K562 (cell line): ENCODE results near the gene MON2. TPM values are rescaled to one million over a fixed set of nuclear protein-coding genes. Genes with fewer than 3 reads are reported as not detected.
A peak's percentile ranks its signal among the peaks of the same experiment; 100 is the strongest.

ENCODE experiments used
- CAMTA2 ChIP-seq: fragments of 250-450 bp; sonication (Bioruptor Pico); conservative IDR thresholded peaks from 2 replicates; pipeline ENCODE4 v1.5.1; 2022
- KDM5B ChIP-seq: fragments of 200-600 bp; sonication (generic); IDR thresholded peaks from 2 replicates; pipeline ENCODE4 v1.6.1; 2012; ENCODE audit warnings: low read depth, mild to moderate bottlenecking, moderate library complexity, low read length, control low read depth, inconsistent platforms; ENCODE audit not compliant: insufficient replicate concordance
- LARP7 ChIP-seq: fragments of 450-650 bp; IDR thresholded peaks from 2 replicates; pipeline ENCODE4 v1.6.1; 2016
- MCM3 ChIP-seq: fragments of 450-650 bp; IDR thresholded peaks from 2 replicates; pipeline ENCODE4 v1.6.1; 2016
- PHTF2 ChIP-seq: fragments of 250-450 bp; sonication (Bioruptor Pico); IDR thresholded peaks from 2 replicates; pipeline ENCODE4 v1.5.0; 2021; ENCODE audit warnings: mild to moderate bottlenecking
- POU5F1 ChIP-seq: fragments of 150-350 bp; IDR thresholded peaks from 2 replicates; pipeline ENCODE4 v1.6.1; 2014; ENCODE audit warnings: borderline replicate concordance, low read length, low read depth, mild to moderate bottlenecking; ENCODE audit not compliant: partially characterized antibody
- PPARD ChIP-seq: fragments of 250-450 bp; sonication (Bioruptor Pico); IDR thresholded peaks from 2 replicates; pipeline ENCODE4 v1.8.0; 2022; ENCODE audit warnings: inconsistent platforms, mild to moderate bottlenecking, moderate library complexity
- RBM15 ChIP-seq: fragments of 200-400 bp; formaldehyde crosslinking; IDR thresholded peaks from 2 replicates; pipeline ENCODE4 v1.6.1; 2018; ENCODE audit warnings: mild to moderate bottlenecking, low read length, moderate library complexity; ENCODE audit not compliant: insufficient read depth
- STAT5A ChIP-seq: IDR thresholded peaks from 2 replicates; pipeline ENCODE4 v1.6.1; 2012; ENCODE audit warnings: low read length, inconsistent platforms, borderline replicate concordance
- ZNF551 ChIP-seq: fragments of 250-450 bp; sonication (Bioruptor Pico); IDR thresholded peaks from 2 replicates; pipeline ENCODE4 v1.5.0; 2021; ENCODE audit warnings: mild to moderate bottlenecking, moderate library complexity
- ZNF561 ChIP-seq: fragments of 450-650 bp; formaldehyde crosslinking; conservative IDR thresholded peaks from 2 replicates; pipeline ENCODE4 v1.4.0; 2020; ENCODE audit warnings: mild to moderate bottlenecking, moderate library complexity
- ZSCAN29 ChIP-seq: fragments of 450-650 bp; IDR thresholded peaks from 2 replicates; pipeline ENCODE4 v1.6.1; 2017
- polyA plus RNA-seq, 8 experiments: library from polyadenylated mRNA; depleted of rRNA in 4 of 8; stranded (reverse) in 5 of 8; unstranded in 3 of 8; fragments of >200 nt; fragmentation: Nextera tagmentation in 2 of 8; fragmentation: Illumina TruSeq in 1 of 8; extraction: Ambion mirVana in 2 of 8; extraction: Trizol in 1 of 8; gene quantifications; 2 replicates each; pipeline versions ENCODE4 v1.2.1 to v1.2.3, GENCODE V29; 2011 to 2014; ENCODE audit warnings: inconsistent platforms in 1 of 8, missing spikeins in 1 of 8
- total RNA-seq, 7 experiments: library from RNA; depleted of rRNA in 6 of 7; stranded (reverse); fragments of >200 nt in 6 of 7; fragmentation: Illumina TruSeq in 2 of 7; extraction: Trizol in 2 of 7; gene quantifications; 2 replicates each; pipeline versions ENCODE4 v1.2.1 to v1.2.3, GENCODE V29; 2011 to 2021; ENCODE audit warnings: low replicate concordance in 1 of 7
- TF ChIP-seq, protein P1 (sequence below): IDR thresholded peaks from 2 replicates; pipeline ENCODE4 v1.6.1; 2011; ENCODE audit warnings: borderline replicate concordance, low read depth, mild to moderate bottlenecking, moderate library complexity, low read length; ENCODE audit not compliant: insufficient read depth, poor library complexity, severe bottlenecking
- TF ChIP-seq, protein P2 (sequence below): fragments of 450-650 bp; IDR thresholded peaks from 2 replicates; pipeline ENCODE4 v1.6.1; 2016; ENCODE audit warnings: antibody characterized with exemption
- TF ChIP-seq, protein P3 (sequence below): sonication (generic); formaldehyde crosslinking; IDR thresholded peaks from 2 replicates; pipeline ENCODE4 v1.8.0; 2022; ENCODE audit warnings: mild to moderate bottlenecking, missing genetic modification reagents, borderline replicate concordance
- TF ChIP-seq, protein P4 (sequence below): fragments of 250-450 bp; sonication (Bioruptor Pico); IDR thresholded peaks from 2 replicates; pipeline ENCODE4 v1.5.0; 2020; ENCODE audit warnings: mild to moderate bottlenecking
- TF ChIP-seq, protein P5 (sequence below): IDR thresholded peaks from 2 replicates; pipeline ENCODE4 v1.6.1; 2011; ENCODE audit not compliant: insufficient read length; ENCODE audit errors: extremely low read depth
- TF ChIP-seq, protein P6 (sequence below): IDR thresholded peaks from 2 replicates; pipeline ENCODE4 v1.6.1; 2016; ENCODE audit warnings: missing genetic modification characterization, missing compliant biosample characterization

The MON2 gene
- total and polyA plus RNA-seq, 9 of the 15 experiments (the other 6 are each of a cell fraction or from before 2014, with no cell fraction given): 3.6 to 31.6 (median 16.8) TPM

DNA sequence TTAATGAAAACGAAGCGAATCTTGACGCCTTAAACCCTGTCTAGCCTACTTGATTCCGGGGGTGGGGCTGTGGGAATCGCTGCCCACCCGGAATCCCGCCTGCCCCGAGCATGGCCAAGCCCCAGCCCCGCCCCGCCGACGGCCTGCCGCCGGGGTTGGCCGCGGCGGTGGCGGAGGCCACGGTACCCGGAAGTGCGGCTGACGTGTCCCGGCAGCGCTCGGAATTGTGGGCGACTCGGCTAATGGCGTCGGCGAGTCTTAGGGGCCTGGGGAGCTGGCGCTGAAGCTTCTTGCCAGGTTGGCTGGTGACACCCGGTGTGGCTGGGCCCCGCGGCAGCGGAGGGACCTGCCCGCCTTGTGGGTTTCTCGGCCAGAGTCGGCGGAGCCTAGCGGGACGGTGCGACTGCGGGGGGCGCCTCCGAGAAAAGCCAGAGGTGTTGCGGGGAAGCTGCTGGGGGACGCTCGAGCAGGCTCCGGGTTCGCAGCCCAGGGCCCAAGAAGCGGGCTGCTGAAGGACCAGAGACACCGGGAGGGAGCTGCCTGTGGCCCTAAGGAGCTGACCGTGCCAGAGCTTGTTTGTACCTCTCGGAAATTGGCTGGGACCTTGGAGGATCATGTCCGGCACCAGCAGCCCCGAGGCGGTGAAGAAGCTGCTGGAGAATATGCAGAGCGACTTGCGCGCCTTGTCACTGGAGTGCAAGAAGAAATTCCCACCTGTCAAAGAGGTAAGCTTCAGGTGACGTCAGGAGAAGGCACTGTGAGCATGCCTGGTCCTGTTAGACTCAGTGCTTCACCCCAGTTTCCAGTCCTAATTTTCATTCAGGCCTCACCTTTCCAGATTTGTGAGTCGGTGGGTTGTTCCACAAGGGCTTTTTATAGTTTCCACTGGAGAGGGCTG lies at the start of gene MON2 (continued):
- TF ChIP-seq, protein P1, sequence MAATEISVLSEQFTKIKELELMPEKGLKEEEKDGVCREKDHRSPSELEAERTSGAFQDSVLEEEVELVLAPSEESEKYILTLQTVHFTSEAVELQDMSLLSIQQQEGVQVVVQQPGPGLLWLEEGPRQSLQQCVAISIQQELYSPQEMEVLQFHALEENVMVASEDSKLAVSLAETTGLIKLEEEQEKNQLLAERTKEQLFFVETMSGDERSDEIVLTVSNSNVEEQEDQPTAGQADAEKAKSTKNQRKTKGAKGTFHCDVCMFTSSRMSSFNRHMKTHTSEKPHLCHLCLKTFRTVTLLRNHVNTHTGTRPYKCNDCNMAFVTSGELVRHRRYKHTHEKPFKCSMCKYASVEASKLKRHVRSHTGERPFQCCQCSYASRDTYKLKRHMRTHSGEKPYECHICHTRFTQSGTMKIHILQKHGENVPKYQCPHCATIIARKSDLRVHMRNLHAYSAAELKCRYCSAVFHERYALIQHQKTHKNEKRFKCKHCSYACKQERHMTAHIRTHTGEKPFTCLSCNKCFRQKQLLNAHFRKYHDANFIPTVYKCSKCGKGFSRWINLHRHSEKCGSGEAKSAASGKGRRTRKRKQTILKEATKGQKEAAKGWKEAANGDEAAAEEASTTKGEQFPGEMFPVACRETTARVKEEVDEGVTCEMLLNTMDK: no peak
- TF ChIP-seq, protein P2, sequence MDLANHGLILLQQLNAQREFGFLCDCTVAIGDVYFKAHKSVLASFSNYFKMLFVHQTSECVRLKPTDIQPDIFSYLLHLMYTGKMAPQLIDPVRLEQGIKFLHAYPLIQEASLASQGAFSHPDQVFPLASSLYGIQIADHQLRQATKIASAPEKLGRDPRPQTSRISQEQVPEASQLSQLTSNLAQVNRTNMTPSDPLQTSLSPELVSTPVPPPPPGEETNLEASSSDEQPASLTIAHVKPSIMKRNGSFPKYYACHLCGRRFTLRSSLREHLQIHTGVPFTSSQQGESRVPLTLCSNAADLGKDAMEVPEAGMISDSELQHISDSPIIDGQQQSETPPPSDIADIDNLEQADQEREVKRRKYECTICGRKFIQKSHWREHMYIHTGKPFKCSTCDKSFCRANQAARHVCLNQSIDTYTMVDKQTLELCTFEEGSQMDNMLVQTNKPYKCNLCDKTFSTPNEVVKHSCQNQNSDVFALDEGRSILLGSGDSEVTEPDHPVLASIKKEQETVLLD: no peak
- TF ChIP-seq RBM15 (no peak), ZSCAN29 (no peak), PPARD (CRISPR knock-in tag) (no peak), ZNF561 (CRISPR knock-in tag) (no peak), ZNF551 (CRISPR knock-in tag) (no peak), CAMTA2 (CRISPR knock-in tag) (no peak), STAT5A (no peak), KDM5B (peak; percentile 91), LARP7 (no peak), PHTF2 (CRISPR knock-in tag) (no peak), MCM3 (no peak), POU5F1 (no peak)
- TF ChIP-seq, protein P3, sequence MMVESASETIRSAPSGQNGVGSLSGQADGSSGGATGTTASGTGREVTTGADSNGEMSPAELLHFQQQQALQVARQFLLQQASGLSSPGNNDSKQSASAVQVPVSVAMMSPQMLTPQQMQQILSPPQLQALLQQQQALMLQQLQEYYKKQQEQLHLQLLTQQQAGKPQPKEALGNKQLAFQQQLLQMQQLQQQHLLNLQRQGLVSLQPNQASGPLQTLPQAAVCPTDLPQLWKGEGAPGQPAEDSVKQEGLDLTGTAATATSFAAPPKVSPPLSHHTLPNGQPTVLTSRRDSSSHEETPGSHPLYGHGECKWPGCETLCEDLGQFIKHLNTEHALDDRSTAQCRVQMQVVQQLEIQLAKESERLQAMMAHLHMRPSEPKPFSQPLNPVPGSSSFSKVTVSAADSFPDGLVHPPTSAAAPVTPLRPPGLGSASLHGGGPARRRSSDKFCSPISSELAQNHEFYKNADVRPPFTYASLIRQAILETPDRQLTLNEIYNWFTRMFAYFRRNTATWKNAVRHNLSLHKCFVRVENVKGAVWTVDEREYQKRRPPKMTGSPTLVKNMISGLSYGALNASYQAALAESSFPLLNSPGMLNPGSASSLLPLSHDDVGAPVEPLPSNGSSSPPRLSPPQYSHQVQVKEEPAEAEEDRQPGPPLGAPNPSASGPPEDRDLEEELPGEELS (CRISPR knock-in tag): no peak; the same call in 1 of the 2 replicates
- TF ChIP-seq, protein P4, sequence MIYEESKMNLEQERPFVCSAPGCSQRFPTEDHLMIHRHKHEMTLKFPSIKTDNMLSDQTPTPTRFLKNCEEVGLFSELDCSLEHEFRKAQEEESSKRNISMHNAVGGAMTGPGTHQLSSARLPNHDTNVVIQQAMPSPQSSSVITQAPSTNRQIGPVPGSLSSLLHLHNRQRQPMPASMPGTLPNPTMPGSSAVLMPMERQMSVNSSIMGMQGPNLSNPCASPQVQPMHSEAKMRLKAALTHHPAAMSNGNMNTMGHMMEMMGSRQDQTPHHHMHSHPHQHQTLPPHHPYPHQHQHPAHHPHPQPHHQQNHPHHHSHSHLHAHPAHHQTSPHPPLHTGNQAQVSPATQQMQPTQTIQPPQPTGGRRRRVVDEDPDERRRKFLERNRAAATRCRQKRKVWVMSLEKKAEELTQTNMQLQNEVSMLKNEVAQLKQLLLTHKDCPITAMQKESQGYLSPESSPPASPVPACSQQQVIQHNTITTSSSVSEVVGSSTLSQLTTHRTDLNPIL (CRISPR knock-in tag): no peak
- TF ChIP-seq, protein P5, sequence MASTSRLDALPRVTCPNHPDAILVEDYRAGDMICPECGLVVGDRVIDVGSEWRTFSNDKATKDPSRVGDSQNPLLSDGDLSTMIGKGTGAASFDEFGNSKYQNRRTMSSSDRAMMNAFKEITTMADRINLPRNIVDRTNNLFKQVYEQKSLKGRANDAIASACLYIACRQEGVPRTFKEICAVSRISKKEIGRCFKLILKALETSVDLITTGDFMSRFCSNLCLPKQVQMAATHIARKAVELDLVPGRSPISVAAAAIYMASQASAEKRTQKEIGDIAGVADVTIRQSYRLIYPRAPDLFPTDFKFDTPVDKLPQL: no peak
- TF ChIP-seq, protein P6, sequence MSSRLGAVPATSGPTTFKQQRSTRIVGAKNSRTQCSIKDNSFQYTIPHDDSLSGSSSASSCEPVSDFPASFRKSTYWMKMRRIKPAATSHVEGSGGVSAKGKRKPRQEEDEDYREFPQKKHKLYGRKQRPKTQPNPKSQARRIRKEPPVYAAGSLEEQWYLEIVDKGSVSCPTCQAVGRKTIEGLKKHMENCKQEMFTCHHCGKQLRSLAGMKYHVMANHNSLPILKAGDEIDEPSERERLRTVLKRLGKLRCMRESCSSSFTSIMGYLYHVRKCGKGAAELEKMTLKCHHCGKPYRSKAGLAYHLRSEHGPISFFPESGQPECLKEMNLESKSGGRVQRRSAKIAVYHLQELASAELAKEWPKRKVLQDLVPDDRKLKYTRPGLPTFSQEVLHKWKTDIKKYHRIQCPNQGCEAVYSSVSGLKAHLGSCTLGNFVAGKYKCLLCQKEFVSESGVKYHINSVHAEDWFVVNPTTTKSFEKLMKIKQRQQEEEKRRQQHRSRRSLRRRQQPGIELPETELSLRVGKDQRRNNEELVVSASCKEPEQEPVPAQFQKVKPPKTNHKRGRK (tag): no peak
